K562 (cell line): ENCODE measurements around the gene PAQR7. TPM values are rescaled to one million over a fixed set of nuclear protein-coding genes. Genes with fewer than 3 reads are reported as not detected.
A peak's percentile ranks its signal among the peaks of the same experiment; 100 is the strongest.

Source experiments
- EGR1 ChIP-seq: fragments of 450-650 bp; conservative IDR thresholded peaks from 2 replicates; pipeline ENCODE4 v1.6.1; 2017; ENCODE audit warnings: mild to moderate bottlenecking
- KDM4B ChIP-seq, 2 experiments: fragments of 450-650 bp in 1 of 2; sonication (generic) in 1 of 2; IDR thresholded peaks; 2 replicates each; pipeline ENCODE4 v1.6.1; 2016 to 2017; ENCODE audit warnings: borderline replicate concordance in 2 of 2, antibody characterized with exemption in 1 of 2, low read depth in 1 of 2, mild to moderate bottlenecking in 1 of 2
- KLF6 ChIP-seq: fragments of 250-450 bp; sonication (Bioruptor Pico); IDR thresholded peaks from 2 replicates; pipeline ENCODE4 v1.4.0; 2020; ENCODE audit warnings: mild to moderate bottlenecking, moderate library complexity, borderline replicate concordance
- MAZ ChIP-seq, 2 experiments: fragments of 450-650 bp in 1 of 2; sonication (generic) in 1 of 2; formaldehyde crosslinking; IDR thresholded peaks in 1 of 2; conservative IDR thresholded peaks in 1 of 2; 2 replicates each; pipeline versions ENCODE4 v1.4.0 to v1.5.0; 2020; ENCODE audit warnings: mild to moderate bottlenecking in 1 of 2, missing genetic modification reagents in 1 of 2
- REST ChIP-seq, 2 experiments: fragments of 450-650 bp; formaldehyde crosslinking in 1 of 2; IDR thresholded peaks; 2 replicates each; pipeline versions ENCODE4 v1.4.0 to v1.6.1; 2014 to 2020; ENCODE audit warnings: mild to moderate bottlenecking in 2 of 2, borderline replicate concordance in 1 of 2, low read depth in 1 of 2
- THRAP3 ChIP-seq: fragments of 450-650 bp; IDR thresholded peaks from 2 replicates; pipeline ENCODE4 v1.6.1; 2016; ENCODE audit warnings: mild to moderate bottlenecking, inconsistent platforms, borderline replicate concordance
- ZBTB7A ChIP-seq: IDR thresholded peaks from 2 replicates; pipeline ENCODE4 v1.6.1; 2011; ENCODE audit warnings: low read depth, mild to moderate bottlenecking, low read length, moderate library complexity, borderline replicate concordance; ENCODE audit not compliant: control insufficient read depth
- ZNF511 ChIP-seq: sonication (generic); formaldehyde crosslinking; IDR thresholded peaks from 2 replicates; pipeline ENCODE4 v1.8.0; 2022; ENCODE audit warnings: mild to moderate bottlenecking, missing genetic modification reagents
- polyA plus RNA-seq, 8 experiments: library from polyadenylated mRNA; depleted of rRNA in 4 of 8; stranded (reverse) in 5 of 8; unstranded in 3 of 8; fragments of >200 nt; fragmentation: Nextera tagmentation in 2 of 8; fragmentation: Illumina TruSeq in 1 of 8; extraction: Ambion mirVana in 2 of 8; extraction: Trizol in 1 of 8; gene quantifications; 2 replicates each; pipeline versions ENCODE4 v1.2.1 to v1.2.3, GENCODE V29; 2011 to 2014; ENCODE audit warnings: inconsistent platforms in 1 of 8, missing spikeins in 1 of 8
- total RNA-seq, 7 experiments: library from RNA; depleted of rRNA in 6 of 7; stranded (reverse); fragments of >200 nt in 6 of 7; fragmentation: Illumina TruSeq in 2 of 7; extraction: Trizol in 2 of 7; gene quantifications; 2 replicates each; pipeline versions ENCODE4 v1.2.1 to v1.2.3, GENCODE V29; 2011 to 2021; ENCODE audit warnings: low replicate concordance in 1 of 7

Gene PAQR7
- total and polyA plus RNA-seq, 9 of the 15 experiments (the other 6 are each of a cell fraction or from before 2014, with no cell fraction given) = 1.1 to 5.2 (median 2.6) TPM

GRCh38 chr1:25817840-25818501 lies 57.5 kb downstream of the PAQR7 start (continued):
- TF ChIP-seq ZNF511 = no peak
- no peak for TF ChIP-seq KLF6 (CRISPR knock-in tag)
- no peak for TF ChIP-seq EGR1
- TF ChIP-seq THRAP3 = 0 out of 2 replicates have a peak, but pooled peaks have one; percentile 60
- TF ChIP-seq ZBTB7A = peak; percentile 22; the same call in 1 of the 2 replicates
- TF ChIP-seq KDM4B (IDR thresholded peaks at IDR 0.05; ENCODE audit: borderline replicate concordance in 2 of 2, low read depth in 1 of 2) = no peak
- TF ChIP-seq MAZ (CRISPR knock-in tag; conservative IDR thresholded peaks at IDR 0.05 in 1 of 2, IDR thresholded peaks at IDR 0.05 in 1 of 2) = 0 out of 4 replicates have a peak, but pooled peaks of 1 of the 2 experiments have one; percentile 14
- peak; percentile 18; the same call in 1 of the 2 replicates for TF ChIP-seq REST (IDR thresholded peaks at IDR 0.05; ENCODE audit: borderline replicate concordance)
- no peak for TF ChIP-seq REST (CRISPR knock-in tag; IDR thresholded peaks at IDR 0.05; ENCODE audit: low read depth)
